Measurements from ENCODE around the gene SMCHD1.

DNA sequence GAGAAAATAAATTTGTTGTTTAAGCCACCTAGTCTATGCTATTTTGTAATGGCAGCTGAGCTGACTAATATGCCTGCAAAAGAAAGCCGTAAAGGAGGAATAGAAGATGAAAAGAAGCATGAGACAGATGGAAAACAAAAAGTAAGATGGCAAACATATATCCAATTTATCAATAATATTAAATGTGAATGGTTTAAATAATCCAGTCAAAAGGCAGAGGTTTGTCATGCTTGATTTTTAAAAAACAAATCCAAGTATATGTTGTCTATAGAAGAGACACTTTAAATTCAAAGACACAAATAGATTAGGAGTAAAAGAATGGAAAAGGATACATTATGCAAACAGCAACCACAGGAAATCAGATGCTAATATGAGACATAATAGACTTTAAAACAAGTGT is 155.9 kb downstream of the SMCHD1 start:
- TF ChIP-seq, protein P1, sequence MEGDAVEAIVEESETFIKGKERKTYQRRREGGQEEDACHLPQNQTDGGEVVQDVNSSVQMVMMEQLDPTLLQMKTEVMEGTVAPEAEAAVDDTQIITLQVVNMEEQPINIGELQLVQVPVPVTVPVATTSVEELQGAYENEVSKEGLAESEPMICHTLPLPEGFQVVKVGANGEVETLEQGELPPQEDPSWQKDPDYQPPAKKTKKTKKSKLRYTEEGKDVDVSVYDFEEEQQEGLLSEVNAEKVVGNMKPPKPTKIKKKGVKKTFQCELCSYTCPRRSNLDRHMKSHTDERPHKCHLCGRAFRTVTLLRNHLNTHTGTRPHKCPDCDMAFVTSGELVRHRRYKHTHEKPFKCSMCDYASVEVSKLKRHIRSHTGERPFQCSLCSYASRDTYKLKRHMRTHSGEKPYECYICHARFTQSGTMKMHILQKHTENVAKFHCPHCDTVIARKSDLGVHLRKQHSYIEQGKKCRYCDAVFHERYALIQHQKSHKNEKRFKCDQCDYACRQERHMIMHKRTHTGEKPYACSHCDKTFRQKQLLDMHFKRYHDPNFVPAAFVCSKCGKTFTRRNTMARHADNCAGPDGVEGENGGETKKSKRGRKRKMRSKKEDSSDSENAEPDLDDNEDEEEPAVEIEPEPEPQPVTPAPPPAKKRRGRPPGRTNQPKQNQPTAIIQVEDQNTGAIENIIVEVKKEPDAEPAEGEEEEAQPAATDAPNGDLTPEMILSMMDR (IDR thresholded peaks at IDR 0.05) = no peak
- TF ChIP-seq POLR2A (IDR thresholded peaks at IDR 0.05) = no peak

All from lower leg skin (tissue), 3 donors.